Measurements from ENCODE around the gene EGLN1.

DNA sequence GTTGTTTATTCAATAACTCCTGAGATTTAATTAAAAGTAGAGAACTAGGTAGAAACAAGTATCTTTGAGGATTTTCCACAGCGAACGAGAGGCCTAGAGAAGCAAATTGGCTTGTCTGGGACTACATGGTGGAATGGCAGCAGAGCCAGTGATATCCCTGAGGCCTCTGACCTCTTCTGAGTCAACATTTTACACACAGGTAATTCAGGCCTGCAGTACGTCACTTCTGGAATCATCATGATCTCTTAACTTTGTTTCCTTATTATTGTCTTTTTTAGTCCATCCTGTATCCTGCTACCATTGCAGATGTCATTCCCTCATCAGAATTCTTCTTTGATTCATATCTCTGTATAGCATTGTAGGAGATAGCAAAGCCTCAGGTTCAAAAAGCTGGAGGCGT is 74.1 kb downstream of the EGLN1 start:
- TF ChIP-seq, protein P1, sequence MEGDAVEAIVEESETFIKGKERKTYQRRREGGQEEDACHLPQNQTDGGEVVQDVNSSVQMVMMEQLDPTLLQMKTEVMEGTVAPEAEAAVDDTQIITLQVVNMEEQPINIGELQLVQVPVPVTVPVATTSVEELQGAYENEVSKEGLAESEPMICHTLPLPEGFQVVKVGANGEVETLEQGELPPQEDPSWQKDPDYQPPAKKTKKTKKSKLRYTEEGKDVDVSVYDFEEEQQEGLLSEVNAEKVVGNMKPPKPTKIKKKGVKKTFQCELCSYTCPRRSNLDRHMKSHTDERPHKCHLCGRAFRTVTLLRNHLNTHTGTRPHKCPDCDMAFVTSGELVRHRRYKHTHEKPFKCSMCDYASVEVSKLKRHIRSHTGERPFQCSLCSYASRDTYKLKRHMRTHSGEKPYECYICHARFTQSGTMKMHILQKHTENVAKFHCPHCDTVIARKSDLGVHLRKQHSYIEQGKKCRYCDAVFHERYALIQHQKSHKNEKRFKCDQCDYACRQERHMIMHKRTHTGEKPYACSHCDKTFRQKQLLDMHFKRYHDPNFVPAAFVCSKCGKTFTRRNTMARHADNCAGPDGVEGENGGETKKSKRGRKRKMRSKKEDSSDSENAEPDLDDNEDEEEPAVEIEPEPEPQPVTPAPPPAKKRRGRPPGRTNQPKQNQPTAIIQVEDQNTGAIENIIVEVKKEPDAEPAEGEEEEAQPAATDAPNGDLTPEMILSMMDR (IDR thresholded peaks at IDR 0.05), result no peak
- TF ChIP-seq POLR2A (IDR thresholded peaks at IDR 0.05), result no peak
